B cell (primary cell): Measurements from ENCODE around the gene TMEM37.

Source experiments
- EZH2 ChIP-seq: IDR thresholded peaks from 2 replicates; pipeline ENCODE4 v1.6.1; 2012; ENCODE audit warnings: borderline replicate concordance, low read depth, mild to moderate bottlenecking, moderate library complexity, low read length; ENCODE audit not compliant: insufficient read depth, poor library complexity, severe bottlenecking
- TF ChIP-seq, protein P1 (sequence below): fragments of 200-600 bp; IDR thresholded peaks from one replicate; pipeline ENCODE4 v1.8.0; 2022; ENCODE audit warnings: antibody characterized with exemption, mild to moderate bottlenecking

DNA sequence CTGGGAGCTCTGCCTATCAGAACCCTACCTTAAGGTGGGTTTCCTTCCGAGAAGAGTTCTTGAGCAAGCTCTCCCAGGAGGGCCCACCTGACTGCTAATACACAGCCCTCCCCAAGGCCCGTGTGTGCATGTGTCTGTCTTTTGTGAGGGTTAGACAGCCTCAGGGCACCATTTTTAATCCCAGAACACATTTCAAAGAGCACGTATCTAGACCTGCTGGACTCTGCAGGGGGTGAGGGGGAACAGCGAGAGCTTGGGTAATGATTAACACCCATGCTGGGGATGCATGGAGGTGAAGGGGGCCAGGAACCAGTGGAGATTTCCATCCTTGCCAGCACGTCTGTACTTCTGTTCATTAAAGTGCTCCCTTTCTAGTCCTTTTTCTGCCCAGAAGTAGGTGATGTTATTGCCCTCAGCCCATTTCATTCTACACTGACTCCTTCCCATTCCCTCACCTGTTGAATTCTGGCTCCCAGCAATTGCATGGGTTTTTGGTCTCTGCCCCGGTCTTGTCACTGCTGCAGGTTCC lies 6.5 kb downstream of the TMEM37 start:
- TF ChIP-seq, protein P1, sequence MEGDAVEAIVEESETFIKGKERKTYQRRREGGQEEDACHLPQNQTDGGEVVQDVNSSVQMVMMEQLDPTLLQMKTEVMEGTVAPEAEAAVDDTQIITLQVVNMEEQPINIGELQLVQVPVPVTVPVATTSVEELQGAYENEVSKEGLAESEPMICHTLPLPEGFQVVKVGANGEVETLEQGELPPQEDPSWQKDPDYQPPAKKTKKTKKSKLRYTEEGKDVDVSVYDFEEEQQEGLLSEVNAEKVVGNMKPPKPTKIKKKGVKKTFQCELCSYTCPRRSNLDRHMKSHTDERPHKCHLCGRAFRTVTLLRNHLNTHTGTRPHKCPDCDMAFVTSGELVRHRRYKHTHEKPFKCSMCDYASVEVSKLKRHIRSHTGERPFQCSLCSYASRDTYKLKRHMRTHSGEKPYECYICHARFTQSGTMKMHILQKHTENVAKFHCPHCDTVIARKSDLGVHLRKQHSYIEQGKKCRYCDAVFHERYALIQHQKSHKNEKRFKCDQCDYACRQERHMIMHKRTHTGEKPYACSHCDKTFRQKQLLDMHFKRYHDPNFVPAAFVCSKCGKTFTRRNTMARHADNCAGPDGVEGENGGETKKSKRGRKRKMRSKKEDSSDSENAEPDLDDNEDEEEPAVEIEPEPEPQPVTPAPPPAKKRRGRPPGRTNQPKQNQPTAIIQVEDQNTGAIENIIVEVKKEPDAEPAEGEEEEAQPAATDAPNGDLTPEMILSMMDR, result no peak
- no peak for TF ChIP-seq EZH2
